NT2/D1 (cell line): ENCODE measurements around the gene FAM187B.
"Not testable (repeated sequence)": the region's sequence is repeated elsewhere in the genome, so short reads cannot be mapped to it uniquely, and the experiment has no call there.

Experiments
- DNase-seq: peaks from one replicate; pipeline ENCODE4 v3.0.0-alpha.2; 2011; ENCODE audit warnings: low read depth, low spot score
- H3K27me3 ChIP-seq: 2 replicates; pipeline ENCODE4 v1.6.0; 2011; ENCODE audit warnings: mild to moderate bottlenecking; ENCODE audit not compliant: insufficient read length, insufficient read depth
- H3K36me3 ChIP-seq: 2 replicates; pipeline ENCODE4 v1.6.1; 2011; ENCODE audit warnings: mild to moderate bottlenecking, low read length, mixed read lengths; ENCODE audit not compliant: insufficient read depth, insufficient read length
- H3K4me1 ChIP-seq: 2 replicates; pipeline ENCODE4 v1.5.1; 2011; ENCODE audit not compliant: insufficient read depth, insufficient read length
- H3K4me3 ChIP-seq: 2 replicates; pipeline ENCODE4 v1.5.1; 2011; ENCODE audit warnings: low read depth; ENCODE audit not compliant: insufficient read length
- H3K9ac ChIP-seq: 2 replicates; pipeline ENCODE4 v1.6.0; 2011; ENCODE audit warnings: low read depth; ENCODE audit not compliant: insufficient read length
- H3K9me3 ChIP-seq: 2 replicates; pipeline ENCODE4 v1.5.1; 2011; ENCODE audit warnings: mild to moderate bottlenecking, low read length; ENCODE audit not compliant: insufficient read depth
- SUZ12 ChIP-seq: IDR thresholded peaks from 2 replicates; pipeline ENCODE4 v1.6.1; 2011; ENCODE audit not compliant: insufficient read length, insufficient read depth; ENCODE audit errors: extremely low read depth
- YY1 ChIP-seq: IDR thresholded peaks from 2 replicates; pipeline ENCODE4 v1.6.1; 2011; ENCODE audit not compliant: insufficient read length, insufficient read depth
- ZNF274 ChIP-seq: IDR thresholded peaks from 2 replicates; pipeline ENCODE4 v1.6.1; 2011; ENCODE audit warnings: mild to moderate bottlenecking, low read depth, low read length

Gene FAM187B

GRCh38 chr19:35248310-35249145 lies 20.0 kb upstream of the FAM187B start, which contains the start of gene LSR:
Gene LSR, plus strand, starts transcription at chr19:35249002. Its CDS starts 21 bp downstream, at chr19:35249023.
- Histone ChIP-seq H3K9me3 (no peaks in the 10 kb centered on the region), H3K9ac (peak within 1 kb of the TSS; percentile 91), H3K4me1 (peaks cover 6% of the 10 kb centered on the region), H3K36me3 (peaks cover 22% of the 10 kb centered on the region), H3K27me3 (no peaks in the 10 kb centered on the region), H3K4me3 (peak within 1 kb of the TSS; percentile 94)
- DNase-seq, result peak; percentile 81
- TF ChIP-seq SUZ12, result no peak
- peak; percentile 35 for TF ChIP-seq YY1
- no peak for TF ChIP-seq ZNF274

GRCh38 chr19:35247526-35248309 lies 19.2 kb upstream of the FAM187B start:
- TF ChIP-seq YY1 (no peak), ZNF274 (no peak), SUZ12 (no peak)
- Histone ChIP-seq H3K36me3 (peaks cover 19% of the 10 kb centered on the region), H3K4me1 (peaks cover 3% of the 10 kb centered on the region), H3K4me3 (peak overlapping the region; percentile 94), H3K9me3 (no peaks in the 10 kb centered on the region), H3K27me3 (no peaks in the 10 kb centered on the region), H3K9ac (peak overlapping the region; percentile 91)
- peak; percentile 91 for DNase-seq

DNA sequence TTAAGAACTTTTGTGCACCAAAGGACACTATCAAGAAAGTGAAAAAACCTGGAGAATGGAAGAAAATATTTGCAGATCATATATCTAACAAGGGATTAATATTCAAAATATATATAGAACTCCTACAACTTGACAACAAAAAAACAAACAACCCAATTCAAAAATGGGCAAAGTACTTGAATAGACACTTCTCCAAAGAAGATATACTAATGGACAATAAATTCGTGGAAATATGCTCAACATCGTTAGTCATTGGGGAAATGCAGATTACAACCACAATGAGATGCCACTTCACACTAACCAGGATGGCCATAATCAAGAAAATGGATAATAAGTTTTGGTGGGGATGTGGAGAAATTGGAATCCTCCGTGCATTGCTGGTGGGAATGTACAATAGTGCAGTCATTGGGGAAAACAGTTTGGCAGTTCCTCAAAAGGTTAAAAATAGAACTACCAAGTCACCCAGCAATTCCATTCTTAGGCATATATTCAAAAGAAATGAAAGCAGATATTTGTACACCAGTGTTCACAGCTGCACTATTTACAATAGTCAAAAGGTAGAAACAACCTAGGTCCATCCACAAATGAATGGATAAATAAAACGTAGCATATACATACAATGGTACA lies 18.0 kb upstream of the FAM187B start:
- Histone ChIP-seq H3K4me3 (no peak overlapping the region), H3K4me1 (peaks cover 3% of the 10 kb centered on the region), H3K9me3 (no peaks in the 10 kb centered on the region; the same call in 1 of the 2 replicates), H3K36me3 (peaks cover 14% of the 10 kb centered on the region), H3K27me3 (no peaks in the 10 kb centered on the region), H3K9ac (no peak overlapping the region)
- DNase-seq, result no peak
- TF ChIP-seq YY1, result no peak
- no peak for TF ChIP-seq ZNF274
- no peak for TF ChIP-seq SUZ12

- TF ChIP-seq YY1 (no peak), ZNF274 (no peak), SUZ12 (no peak)
- H3K9ac ChIP-seq, result no peak overlapping the region
Observed at GRCh38 chr19:35241417-35241816, 12.9 kb upstream of the FAM187B start.

GRCh38 chr19:35240327-35240726 lies 11.8 kb upstream of the FAM187B start:
- Histone ChIP-seq H3K9me3 (peaks cover 9% of the 10 kb centered on the region), H3K4me3 (no peak overlapping the region), H3K36me3 (no peaks in the 10 kb centered on the region), H3K4me1 (no peaks in the 10 kb centered on the region), H3K9ac (no peak overlapping the region), H3K27me3 (no peaks in the 10 kb centered on the region)
- DNase-seq, result no peak
- TF ChIP-seq YY1, result no peak
- TF ChIP-seq SUZ12, result no peak
- no peak for TF ChIP-seq ZNF274

More at GRCh38 chr19:35241417-35241816, 12.9 kb upstream of the FAM187B start:
- Histone ChIP-seq H3K36me3 (no peaks in the 10 kb centered on the region), H3K4me1 (no peaks in the 10 kb centered on the region), H3K4me3 (no peak overlapping the region), H3K27me3 (no peaks in the 10 kb centered on the region), H3K9me3 (peaks cover 9% of the 10 kb centered on the region)
- no peak for DNase-seq

GRCh38 chr19:35239597-35239996 lies 11.1 kb upstream of the FAM187B start:
- H3K9ac ChIP-seq, H3K4me1 ChIP-seq, DNase-seq, H3K36me3 ChIP-seq, H3K4me3 ChIP-seq, H3K27me3 ChIP-seq, H3K9me3 ChIP-seq: not testable (repeated sequence)
